K562 (cell line): ENCODE results near the gene CD84. TPM values are rescaled to one million over a fixed set of nuclear protein-coding genes. Genes with fewer than 3 reads are reported as not detected.
A peak's percentile ranks its signal among the peaks of the same experiment; 100 is the strongest.

Experiments used
- CBFB ChIP-seq: sonication (generic); formaldehyde crosslinking; IDR thresholded peaks from 2 replicates; pipeline ENCODE4 v1.4.0; 2020; ENCODE audit warnings: mild to moderate bottlenecking, missing genetic modification reagents
- DPF2 ChIP-seq: fragments of 450-650 bp; IDR thresholded peaks from 2 replicates; pipeline ENCODE4 v1.6.1; 2016
- GABPA ChIP-seq: fragments of 200-800 bp; sonication (Bioruptor generic); conservative IDR thresholded peaks from 2 replicates; pipeline ENCODE4 v1.6.1; 2016; ENCODE audit warnings: low read depth, missing genetic modification characterization, missing compliant biosample characterization
- HNRNPLL ChIP-seq: fragments of 200-400 bp; formaldehyde crosslinking; IDR thresholded peaks from 2 replicates; pipeline ENCODE4 v1.6.1; 2017; ENCODE audit warnings: low read length, low read depth, mild to moderate bottlenecking; ENCODE audit not compliant: poor library complexity, severe bottlenecking
- MCM2 ChIP-seq: fragments of 450-650 bp; IDR thresholded peaks from 2 replicates; pipeline ENCODE4 v1.6.1; 2017; ENCODE audit warnings: low read depth, mild to moderate bottlenecking
- MTF1 ChIP-seq: fragments of 250-450 bp; sonication (Bioruptor Pico); IDR thresholded peaks from 2 replicates; pipeline ENCODE4 v1.9.0; 2021; ENCODE audit warnings: moderate library complexity, mild to moderate bottlenecking, inconsistent platforms, borderline replicate concordance
- NCOR1 ChIP-seq: fragments of 450-650 bp; IDR thresholded peaks from 2 replicates; pipeline ENCODE4 v1.6.1; 2016; ENCODE audit warnings: mild to moderate bottlenecking, moderate library complexity
- PHF20 ChIP-seq: fragments of 450-650 bp; IDR thresholded peaks from 2 replicates; pipeline ENCODE4 v1.6.1; 2018; ENCODE audit not compliant: partially characterized antibody
- POLR3A ChIP-seq: IDR thresholded peaks from 2 replicates; pipeline ENCODE4 v1.6.1; 2011; ENCODE audit warnings: borderline replicate concordance, mild to moderate bottlenecking, moderate library complexity; ENCODE audit not compliant: insufficient read length, insufficient read depth; ENCODE audit errors: extremely low read depth
- PTRF ChIP-seq: fragments of 450-650 bp; IDR thresholded peaks from 2 replicates; pipeline ENCODE4 v1.6.1; 2016; ENCODE audit warnings: mild to moderate bottlenecking, missing genetic modification characterization, missing compliant biosample characterization
- RBFOX2 ChIP-seq: fragments of 200-400 bp; formaldehyde crosslinking; IDR thresholded peaks from 2 replicates; pipeline ENCODE4 v1.6.1; 2017; ENCODE audit warnings: low read depth, mild to moderate bottlenecking, low read length, moderate library complexity
- SMARCC2 ChIP-seq: fragments of 450-650 bp; IDR thresholded peaks from 2 replicates; pipeline ENCODE4 v1.6.1; 2017; ENCODE audit warnings: antibody characterized with exemption, moderate library complexity, mild to moderate bottlenecking, low read depth
- TAF9B ChIP-seq: fragments of 450-650 bp; IDR thresholded peaks from 2 replicates; pipeline ENCODE4 v1.6.1; 2018; ENCODE audit warnings: mild to moderate bottlenecking; ENCODE audit not compliant: partially characterized antibody
- TBP ChIP-seq: optimal IDR thresholded peaks from 2 replicates; pipeline ENCODE3; 2011; ENCODE audit warnings: low read depth, low read length, improper control_type of control experiment
- ZBTB17 ChIP-seq: fragments of 450-650 bp; formaldehyde crosslinking; IDR thresholded peaks from 2 replicates; pipeline ENCODE4 v1.4.0; 2020; ENCODE audit warnings: mild to moderate bottlenecking
- ZKSCAN1 ChIP-seq: fragments of 150-350 bp; IDR thresholded peaks from 2 replicates; pipeline ENCODE4 v1.6.1; 2016; ENCODE audit warnings: low read depth, low read length
- ZNF121 ChIP-seq: sonication (generic); formaldehyde crosslinking; conservative IDR thresholded peaks from 2 replicates; pipeline ENCODE4 v1.8.0; 2022; ENCODE audit warnings: missing genetic modification reagents
- ZNF124 ChIP-seq: sonication (generic); formaldehyde crosslinking; IDR thresholded peaks from 2 replicates; pipeline ENCODE4 v1.8.1; 2022; ENCODE audit warnings: missing genetic modification reagents
- ZNF175 ChIP-seq: fragments of 200-800 bp; sonication (Bioruptor generic); IDR thresholded peaks from 2 replicates; pipeline ENCODE4 v1.6.1; 2016; ENCODE audit warnings: low read depth, mild to moderate bottlenecking, missing genetic modification characterization, missing compliant biosample characterization
- ZNF324 ChIP-seq: fragments of 250-450 bp; sonication (Bioruptor Pico); IDR thresholded peaks from 2 replicates; pipeline ENCODE4 v1.4.0; 2020; ENCODE audit warnings: mild to moderate bottlenecking
- ZNF589 ChIP-seq: fragments of 200-800 bp; sonication (Bioruptor generic); IDR thresholded peaks from 2 replicates; pipeline ENCODE4 v1.6.1; 2016; ENCODE audit warnings: low read depth, missing genetic modification characterization, missing compliant biosample characterization
- ZNF696 ChIP-seq: fragments of 250-450 bp; sonication (Bioruptor Pico); conservative IDR thresholded peaks from 2 replicates; pipeline ENCODE4 v1.4.0; 2020; ENCODE audit warnings: mild to moderate bottlenecking, moderate library complexity
- polyA plus RNA-seq, 8 experiments: library from polyadenylated mRNA; depleted of rRNA in 4 of 8; stranded (reverse) in 5 of 8; unstranded in 3 of 8; fragments of >200 nt; fragmentation: Nextera tagmentation in 2 of 8; fragmentation: Illumina TruSeq in 1 of 8; extraction: Ambion mirVana in 2 of 8; extraction: Trizol in 1 of 8; gene quantifications; 2 replicates each; pipeline versions ENCODE4 v1.2.1 to v1.2.3, GENCODE V29; 2011 to 2014; ENCODE audit warnings: inconsistent platforms in 1 of 8, missing spikeins in 1 of 8
- total RNA-seq, 7 experiments: library from RNA; depleted of rRNA in 6 of 7; stranded (reverse); fragments of >200 nt in 6 of 7; fragmentation: Illumina TruSeq in 2 of 7; extraction: Trizol in 2 of 7; gene quantifications; 2 replicates each; pipeline versions ENCODE4 v1.2.1 to v1.2.3, GENCODE V29; 2011 to 2021; ENCODE audit warnings: low replicate concordance in 1 of 7
- TF ChIP-seq, protein P1 (sequence below): fragments of 250-450 bp; sonication (Bioruptor Pico); IDR thresholded peaks from 2 replicates; pipeline ENCODE4 v1.5.0; 2020; ENCODE audit warnings: mild to moderate bottlenecking, borderline replicate concordance
- TF ChIP-seq, protein P2 (sequence below): sonication (generic); formaldehyde crosslinking; IDR thresholded peaks from 2 replicates; pipeline ENCODE4 v1.8.0; 2022; ENCODE audit warnings: mild to moderate bottlenecking, missing genetic modification reagents

Gene CD84
- total and polyA plus RNA-seq, 9 of the 15 experiments (the other 6 are each of a cell fraction or from before 2014, with no cell fraction given), result 0.82 to 6.8 (median 2.0) TPM

DNA sequence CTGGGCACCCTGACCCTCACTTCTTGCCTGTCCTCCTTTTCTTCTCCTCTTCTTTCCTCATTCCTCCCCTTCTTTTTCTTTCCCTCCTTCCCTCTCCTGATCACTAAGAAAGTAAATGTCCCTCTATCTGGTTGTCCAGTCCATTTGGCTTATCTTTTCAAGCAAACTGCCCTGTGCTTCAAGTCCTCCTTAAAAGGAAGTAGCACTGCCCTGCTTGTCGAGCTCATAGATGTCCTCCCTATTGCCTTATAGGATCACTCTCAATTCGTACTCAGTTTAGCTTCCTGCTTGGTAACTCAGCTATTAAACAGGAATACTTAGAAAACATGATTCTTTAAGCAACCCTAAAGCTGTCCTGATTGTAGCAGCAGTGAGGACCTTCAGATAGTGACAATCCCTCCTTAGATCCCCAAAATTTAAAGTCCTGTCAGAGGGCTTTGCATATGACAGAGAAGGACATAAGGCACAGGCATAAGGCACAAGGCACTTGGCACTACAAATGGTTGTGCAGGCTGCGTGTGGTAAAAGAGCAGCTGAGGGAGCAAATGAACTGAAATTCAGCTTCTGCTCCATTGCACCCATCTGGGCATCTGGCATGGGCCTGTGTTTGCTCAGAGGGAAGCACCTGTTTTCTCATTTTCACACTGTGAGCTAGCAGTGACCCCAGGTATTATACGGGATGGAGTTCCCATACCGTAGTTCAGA is 30.2 kb downstream of the CD84 start (continued):
- TF ChIP-seq ZNF324 (CRISPR knock-in tag) (no peak), PHF20 (no peak), ZNF121 (no peak), RBFOX2 (no peak), ZNF696 (CRISPR knock-in tag) (no peak), MTF1 (no peak), SMARCC2 (no peak), ZBTB17 (CRISPR knock-in tag) (peak; percentile 83), POLR3A (no peak), ZNF589 (CRISPR knock-in tag) (peak; percentile 91), ZNF124 (CRISPR knock-in tag) (no peak), DPF2 (peak; percentile 85), HNRNPLL (no peak), TBP (peak; percentile 8), ZNF175 (CRISPR knock-in tag) (peak; percentile 94), GABPA (tag) (peak; percentile 54; the same call in 1 of the 2 replicates), NCOR1 (peak; percentile 55), CBFB (CRISPR knock-in tag) (no peak), ZKSCAN1 (no peak), TAF9B (peak; percentile 41), PTRF (peak; percentile 47; the same call in 1 of the 2 replicates), MCM2 (no peak)
- TF ChIP-seq, protein P1, sequence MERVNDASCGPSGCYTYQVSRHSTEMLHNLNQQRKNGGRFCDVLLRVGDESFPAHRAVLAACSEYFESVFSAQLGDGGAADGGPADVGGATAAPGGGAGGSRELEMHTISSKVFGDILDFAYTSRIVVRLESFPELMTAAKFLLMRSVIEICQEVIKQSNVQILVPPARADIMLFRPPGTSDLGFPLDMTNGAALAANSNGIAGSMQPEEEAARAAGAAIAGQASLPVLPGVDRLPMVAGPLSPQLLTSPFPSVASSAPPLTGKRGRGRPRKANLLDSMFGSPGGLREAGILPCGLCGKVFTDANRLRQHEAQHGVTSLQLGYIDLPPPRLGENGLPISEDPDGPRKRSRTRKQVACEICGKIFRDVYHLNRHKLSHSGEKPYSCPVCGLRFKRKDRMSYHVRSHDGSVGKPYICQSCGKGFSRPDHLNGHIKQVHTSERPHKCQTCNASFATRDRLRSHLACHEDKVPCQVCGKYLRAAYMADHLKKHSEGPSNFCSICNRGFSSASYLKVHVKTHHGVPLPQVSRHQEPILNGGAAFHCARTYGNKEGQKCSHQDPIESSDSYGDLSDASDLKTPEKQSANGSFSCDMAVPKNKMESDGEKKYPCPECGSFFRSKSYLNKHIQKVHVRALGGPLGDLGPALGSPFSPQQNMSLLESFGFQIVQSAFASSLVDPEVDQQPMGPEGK (CRISPR knock-in tag), result peak; percentile 65; the same call in 1 of the 2 replicates
- TF ChIP-seq, protein P2, sequence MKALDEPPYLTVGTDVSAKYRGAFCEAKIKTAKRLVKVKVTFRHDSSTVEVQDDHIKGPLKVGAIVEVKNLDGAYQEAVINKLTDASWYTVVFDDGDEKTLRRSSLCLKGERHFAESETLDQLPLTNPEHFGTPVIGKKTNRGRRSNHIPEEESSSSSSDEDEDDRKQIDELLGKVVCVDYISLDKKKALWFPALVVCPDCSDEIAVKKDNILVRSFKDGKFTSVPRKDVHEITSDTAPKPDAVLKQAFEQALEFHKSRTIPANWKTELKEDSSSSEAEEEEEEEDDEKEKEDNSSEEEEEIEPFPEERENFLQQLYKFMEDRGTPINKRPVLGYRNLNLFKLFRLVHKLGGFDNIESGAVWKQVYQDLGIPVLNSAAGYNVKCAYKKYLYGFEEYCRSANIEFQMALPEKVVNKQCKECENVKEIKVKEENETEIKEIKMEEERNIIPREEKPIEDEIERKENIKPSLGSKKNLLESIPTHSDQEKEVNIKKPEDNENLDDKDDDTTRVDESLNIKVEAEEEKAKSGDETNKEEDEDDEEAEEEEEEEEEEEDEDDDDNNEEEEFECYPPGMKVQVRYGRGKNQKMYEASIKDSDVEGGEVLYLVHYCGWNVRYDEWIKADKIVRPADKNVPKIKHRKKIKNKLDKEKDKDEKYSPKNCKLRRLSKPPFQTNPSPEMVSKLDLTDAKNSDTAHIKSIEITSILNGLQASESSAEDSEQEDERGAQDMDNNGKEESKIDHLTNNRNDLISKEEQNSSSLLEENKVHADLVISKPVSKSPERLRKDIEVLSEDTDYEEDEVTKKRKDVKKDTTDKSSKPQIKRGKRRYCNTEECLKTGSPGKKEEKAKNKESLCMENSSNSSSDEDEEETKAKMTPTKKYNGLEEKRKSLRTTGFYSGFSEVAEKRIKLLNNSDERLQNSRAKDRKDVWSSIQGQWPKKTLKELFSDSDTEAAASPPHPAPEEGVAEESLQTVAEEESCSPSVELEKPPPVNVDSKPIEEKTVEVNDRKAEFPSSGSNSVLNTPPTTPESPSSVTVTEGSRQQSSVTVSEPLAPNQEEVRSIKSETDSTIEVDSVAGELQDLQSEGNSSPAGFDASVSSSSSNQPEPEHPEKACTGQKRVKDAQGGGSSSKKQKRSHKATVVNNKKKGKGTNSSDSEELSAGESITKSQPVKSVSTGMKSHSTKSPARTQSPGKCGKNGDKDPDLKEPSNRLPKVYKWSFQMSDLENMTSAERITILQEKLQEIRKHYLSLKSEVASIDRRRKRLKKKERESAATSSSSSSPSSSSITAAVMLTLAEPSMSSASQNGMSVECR (CRISPR knock-in tag), result no peak
